Ammon's horn (tissue), 1 donor: ENCODE data around the gene CHD6.

ENCODE experiments used
- DNase-seq: peaks from one replicate; pipeline ENCODE4 v3.0.0-alpha.2; 2016; ENCODE audit warnings: low spot score

CHD6 gene

GRCh38 chr20:41621421-41621820 lies 3.2 kb upstream of the CHD6 start:
- DNase-seq: no peak

- DNase-seq: no peak
Observed at GRCh38 chr20:41619360-41620100, 1.4 kb upstream of the CHD6 start.

GRCh38 chr20:41618807-41619311 lies 682 bp upstream of the CHD6 start:
- DNase-seq: peak; percentile 12

DNA sequence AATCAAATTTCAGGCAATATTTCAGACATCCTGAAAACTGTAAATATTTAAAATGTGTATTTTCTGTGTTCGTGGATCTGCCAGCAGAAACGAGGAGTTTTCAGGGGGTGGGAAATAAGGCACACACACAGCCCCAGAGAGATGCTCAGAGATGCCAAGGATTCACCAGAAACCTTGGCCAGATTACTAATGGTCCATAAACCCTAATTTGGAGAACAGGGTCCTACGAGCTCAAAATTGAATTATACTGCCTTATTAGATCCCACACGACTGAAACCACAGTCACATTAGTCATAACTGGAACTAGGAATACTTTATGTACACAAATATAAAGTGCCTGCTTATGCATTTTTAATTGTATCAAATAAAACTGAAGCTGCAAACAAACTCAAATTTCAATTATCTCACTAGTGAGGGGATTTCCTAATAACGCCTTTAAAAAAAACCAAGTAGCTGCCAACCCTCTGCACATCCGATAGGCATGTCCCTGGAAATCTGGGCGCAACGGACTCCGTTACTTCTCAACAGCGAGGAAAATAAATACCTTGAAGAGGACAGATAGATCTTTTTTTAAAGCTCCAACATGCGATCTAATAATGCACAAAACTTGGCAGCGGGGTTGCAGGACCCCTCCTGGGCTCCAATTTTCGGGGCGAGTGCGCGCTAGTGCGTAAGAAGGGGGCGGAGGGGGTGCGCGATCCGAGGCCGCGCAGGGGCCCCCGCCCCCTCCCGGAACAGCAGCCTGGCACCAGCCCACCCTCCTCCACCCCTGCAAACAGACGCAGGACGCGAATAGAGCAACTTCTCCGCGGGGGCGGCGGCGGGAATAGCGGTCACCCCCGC lies 897 bp downstream of the CHD6 start:
- DNase-seq: peak; percentile 25

GRCh38 chr20:41616228-41616627 lies 1.9 kb downstream of the CHD6 start:
- DNase-seq: no peak

DNA sequence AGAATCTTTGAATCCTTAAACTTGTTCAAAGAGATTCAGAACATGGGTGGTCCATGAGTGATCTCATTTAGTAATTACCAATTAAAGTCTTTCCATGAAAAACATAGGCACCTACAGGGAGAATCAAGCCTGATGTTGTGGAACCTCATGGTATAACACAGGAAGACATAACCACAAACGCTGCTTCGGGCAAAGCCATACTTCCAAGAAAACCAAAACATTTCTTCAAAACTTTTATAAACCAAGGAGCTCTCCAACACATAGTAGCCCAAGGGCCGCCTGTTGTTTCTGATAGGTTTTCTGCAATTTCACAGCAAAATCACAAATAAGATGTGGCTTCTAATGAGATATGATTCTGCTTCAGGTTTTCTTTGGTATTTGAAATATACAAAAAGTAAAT lies 2.5 kb downstream of the CHD6 start:
- no peak for DNase-seq

DNA sequence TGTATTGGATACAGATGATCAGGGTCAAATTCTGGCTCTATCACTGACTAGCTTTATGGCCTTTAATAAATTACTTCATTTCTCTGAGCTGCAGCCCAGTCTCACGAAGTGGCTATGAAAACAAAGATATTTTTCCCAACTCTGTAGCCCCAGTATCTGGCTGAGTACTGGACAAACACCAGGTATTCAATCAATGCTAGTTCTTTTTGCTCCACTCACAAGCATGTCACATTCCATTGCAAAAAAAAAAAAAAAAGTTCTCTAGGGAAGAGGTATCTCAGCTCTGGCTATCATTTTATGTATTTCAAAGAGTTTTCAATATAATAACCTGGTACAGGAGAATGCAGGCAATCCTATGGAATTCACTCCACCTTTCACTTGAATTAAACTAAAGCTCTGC lies 3.1 kb downstream of the CHD6 start:
- DNase-seq: no peak

DNA sequence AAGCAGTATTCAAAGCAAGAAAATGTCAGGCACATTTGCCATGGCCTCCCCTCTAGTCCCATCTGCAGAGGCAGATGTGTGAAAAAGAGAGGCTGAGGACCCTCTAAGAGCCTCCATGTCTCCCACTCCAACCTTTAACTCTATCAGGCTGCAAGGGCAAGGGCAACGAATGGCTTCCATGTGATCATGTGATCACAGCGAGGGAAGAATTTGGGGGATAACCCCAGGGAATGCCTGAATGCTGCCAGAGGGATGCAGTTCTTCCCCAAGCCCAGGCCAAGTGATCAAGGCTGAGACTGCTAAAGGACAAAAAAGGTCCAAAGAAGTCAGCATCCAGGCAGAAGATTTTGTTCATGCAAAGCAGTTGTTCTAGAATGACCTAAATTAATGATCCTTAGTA lies 4.9 kb downstream of the CHD6 start:
- no peak for DNase-seq

GRCh38 chr20:41609474-41609873 lies 8.7 kb downstream of the CHD6 start:
- no peak for DNase-seq

GRCh38 chr20:41608606-41609005 lies 9.6 kb downstream of the CHD6 start:
- no peak for DNase-seq

GRCh38 chr20:41607791-41608190 lies 10.4 kb downstream of the CHD6 start:
- no peak for DNase-seq

DNA sequence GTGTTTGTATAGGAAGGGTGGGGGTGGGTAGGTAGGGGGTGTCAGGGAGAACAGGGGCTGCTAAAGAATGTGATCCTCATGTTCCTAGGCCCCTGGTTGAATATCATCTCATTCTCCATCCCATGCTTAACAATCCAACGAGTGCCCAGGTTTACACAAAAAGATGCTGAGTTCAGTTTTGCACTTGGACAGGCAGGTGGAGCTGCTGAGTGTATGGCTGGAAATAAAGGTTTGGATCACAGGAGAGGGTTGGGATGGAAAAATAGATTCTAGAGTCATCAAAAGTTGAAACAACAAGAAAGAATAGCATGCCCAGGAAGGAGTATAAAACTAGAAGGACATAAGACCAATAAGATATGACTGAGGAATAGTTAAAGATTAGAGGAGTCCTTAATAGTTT lies 14.2 kb downstream of the CHD6 start:
- DNase-seq: no peak

DNA sequence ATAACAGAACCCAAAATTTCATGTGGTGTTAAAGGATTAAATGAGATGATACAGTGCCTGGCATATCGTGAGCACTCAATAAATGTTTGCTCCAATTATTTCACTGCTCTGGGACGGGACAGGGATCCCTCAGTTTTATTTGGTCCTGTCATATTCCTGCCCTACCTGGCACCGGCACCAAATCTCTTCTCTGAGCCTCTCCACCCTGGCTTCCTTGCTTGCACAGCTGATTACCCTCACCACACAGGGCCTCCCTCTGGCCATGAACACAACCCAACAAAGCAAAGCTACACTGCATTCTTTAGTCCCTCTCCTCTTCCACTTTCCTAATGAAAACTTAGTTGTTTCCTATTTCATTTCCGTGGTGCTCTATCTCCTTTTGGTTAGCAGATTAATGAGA lies 16.4 kb downstream of the CHD6 start:
- no peak for DNase-seq

DNA sequence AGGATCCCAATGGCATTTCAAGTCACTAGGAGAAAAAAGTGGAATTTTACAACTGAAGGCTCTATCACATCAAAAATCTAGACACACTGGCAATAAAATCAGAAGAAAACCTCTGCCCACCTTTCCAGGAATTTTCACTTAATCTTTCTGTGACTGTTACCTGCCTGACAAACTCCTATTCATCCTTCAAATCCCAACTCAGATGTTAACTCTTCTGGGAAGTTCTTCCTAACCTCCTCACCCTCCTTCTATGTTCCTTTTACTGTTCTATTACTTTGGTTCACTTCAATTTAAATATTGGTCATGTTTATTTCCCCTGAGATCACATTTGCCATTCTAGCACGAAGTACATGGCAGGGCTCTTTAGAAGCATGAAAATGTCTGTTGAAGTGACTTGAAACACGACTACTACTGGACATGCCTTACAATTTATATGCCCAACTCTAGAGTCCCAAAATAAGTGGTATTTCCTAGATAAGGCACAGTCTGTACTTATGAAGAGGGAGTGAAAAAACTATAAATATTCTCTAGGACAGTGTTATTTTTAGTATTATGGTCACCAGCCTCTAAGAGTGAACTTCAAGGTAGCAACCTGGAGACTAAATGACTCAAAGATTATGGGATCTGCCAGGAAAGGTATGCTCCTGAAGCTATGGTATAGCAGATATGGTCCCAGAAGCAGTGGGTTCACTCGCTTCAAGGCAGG lies 17.1 kb downstream of the CHD6 start:
- DNase-seq: no peak

DNA sequence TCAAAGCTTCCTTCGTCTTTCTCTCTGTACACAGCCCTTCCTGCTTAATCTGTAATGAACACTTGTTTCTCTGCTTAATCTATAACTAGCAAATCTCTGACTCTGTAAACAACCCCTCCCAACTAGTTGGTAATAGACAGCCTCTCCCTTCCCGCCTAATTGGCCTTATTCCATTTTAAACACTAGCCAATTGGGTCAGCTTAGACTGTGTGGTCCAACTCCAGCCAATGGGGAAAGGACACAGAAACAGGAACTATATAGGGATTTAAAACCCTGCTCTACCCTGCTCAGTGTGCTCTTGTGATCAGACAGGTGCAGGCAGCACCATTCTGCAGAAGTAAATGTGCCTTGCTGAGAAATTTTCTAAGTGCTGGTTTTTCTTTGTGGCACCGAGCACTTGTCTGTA lies 18.5 kb downstream of the CHD6 start:
- DNase-seq: no peak

DNA sequence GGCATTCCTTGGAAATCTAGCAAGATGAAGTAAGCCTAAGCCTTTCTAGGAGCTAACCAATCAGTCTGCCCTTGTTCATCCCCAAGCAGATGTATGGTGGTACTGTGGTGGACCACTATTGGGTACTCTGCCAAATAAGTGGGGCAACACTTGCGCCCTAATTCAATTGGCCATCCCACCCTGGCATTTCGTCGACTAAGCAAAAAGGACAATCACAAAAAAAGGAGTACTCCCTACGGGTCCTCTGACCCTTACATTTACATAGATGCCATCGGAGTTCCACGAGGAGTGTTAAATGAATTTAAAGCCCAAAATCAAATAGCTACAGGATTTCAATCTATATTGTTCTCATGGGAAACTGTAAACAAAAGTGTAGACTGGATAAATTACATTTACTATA lies 19.5 kb downstream of the CHD6 start:
- DNase-seq: no peak

GRCh38 chr20:41594514-41595322 lies 23.5 kb downstream of the CHD6 start:
- DNase-seq: no peak

- DNase-seq: no peak
Observed at GRCh38 chr20:41592516-41593216, 25.5 kb downstream of the CHD6 start.

DNA sequence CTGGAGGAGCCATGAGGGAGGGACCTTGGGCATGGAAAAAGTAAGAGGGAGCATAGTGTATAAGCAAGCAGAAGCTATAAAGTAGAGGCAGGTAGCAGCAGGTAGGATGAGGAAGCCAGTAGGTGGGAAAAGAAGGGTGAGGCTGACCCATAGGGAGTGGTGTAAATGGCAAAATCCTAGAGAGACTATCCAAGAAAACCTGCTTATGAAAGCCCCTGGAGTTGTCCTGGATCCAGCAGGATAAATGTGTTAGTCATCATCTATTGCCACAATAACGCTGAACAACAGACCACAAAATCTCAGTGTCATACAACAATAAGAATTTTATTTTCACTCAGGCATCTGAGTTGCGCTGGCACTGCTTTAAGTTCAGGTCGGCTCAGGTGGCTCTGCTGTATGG lies 30.2 kb downstream of the CHD6 start:
- DNase-seq: no peak

GRCh38 chr20:41587523-41587922 lies 30.7 kb downstream of the CHD6 start:
- no peak for DNase-seq

GRCh38 chr20:41586772-41587171 lies 31.4 kb downstream of the CHD6 start:
- no peak for DNase-seq
